SU-DHL-6 (cell line): ENCODE results near the gene GHR.

Experiments
- H2AFZ ChIP-seq: fragments of 200-600 bp; sonication (generic); 2 replicates; pipeline ENCODE4 v1.6.1; 2014; ENCODE audit warnings: low read depth, mild to moderate bottlenecking, moderate library complexity, mixed read lengths, antibody characterized with exemption, low read length; ENCODE audit not compliant: severe bottlenecking
- H3F3A ChIP-seq: fragments of 200-600 bp; shearing (Covaris generic); 2 replicates; pipeline ENCODE4 v1.6.0; 2016; ENCODE audit warnings: antibody characterized with exemption, mild to moderate bottlenecking; ENCODE audit not compliant: insufficient read depth
- H3K27ac ChIP-seq: fragments of 200-600 bp; sonication (generic); 2 replicates; pipeline ENCODE4 v1.5.1; 2016; ENCODE audit warnings: low read depth, mild to moderate bottlenecking, low read length, moderate library complexity, mixed read lengths
- H3K27me3 ChIP-seq: fragments of 200-600 bp; sonication (generic), shearing (Covaris generic); 2 replicates; pipeline ENCODE4 v1.6.0; 2014; ENCODE audit warnings: mild to moderate bottlenecking, low read length
- H3K36me3 ChIP-seq: fragments of 200-600 bp; sonication (generic); 2 replicates; pipeline ENCODE4 v1.6.1; 2014; ENCODE audit warnings: mild to moderate bottlenecking, low read length, mixed read lengths
- H3K4me2 ChIP-seq: fragments of 300-600, 200-600 bp; shearing (Covaris generic), sonication (generic); 2 replicates; pipeline ENCODE4 v1.6.0; 2014; ENCODE audit warnings: low read length, low read depth, mild to moderate bottlenecking; ENCODE audit not compliant: poor library complexity, severe bottlenecking
- H3K4me3 ChIP-seq: fragments of 200-600 bp; sonication (generic); 2 replicates; pipeline ENCODE4 v1.5.1; 2014; ENCODE audit warnings: antibody characterized with exemption, low read length, mild to moderate bottlenecking, mixed read lengths; ENCODE audit not compliant: insufficient read depth, poor library complexity, severe bottlenecking
- H3K79me2 ChIP-seq: fragments of 200-600 bp; sonication (generic); 2 replicates; pipeline ENCODE4 v1.6.1; 2014; ENCODE audit warnings: mild to moderate bottlenecking, low read length, moderate library complexity; ENCODE audit not compliant: insufficient read depth
- H3K9ac ChIP-seq: fragments of 200-600 bp; sonication (generic); 2 replicates; pipeline ENCODE4 v1.7.0; 2014; ENCODE audit warnings: mild to moderate bottlenecking, low read length
- H3K9me2 ChIP-seq: fragments of 200-600 bp; sonication (generic); replicated peaks from 2 replicates; pipeline ENCODE4 v1.6.1; 2014; ENCODE audit warnings: low read length; ENCODE audit not compliant: insufficient read depth
- H3K9me3 ChIP-seq: fragments of 200-600 bp; sonication (generic); 2 replicates; pipeline ENCODE4 v1.6.1; 2014; ENCODE audit warnings: low read length, mixed read lengths; ENCODE audit not compliant: insufficient read depth
- H4K20me1 ChIP-seq: fragments of 200-600 bp; sonication (generic); 2 replicates; pipeline ENCODE4 v1.6.1; 2014; ENCODE audit warnings: low read depth, mild to moderate bottlenecking, antibody characterized with exemption, low read length, moderate library complexity, mixed read lengths
- CTCF ChIP-seq: fragments of 200-600 bp; sonication (generic); IDR thresholded peaks from one replicate; pipeline ENCODE4 v1.5.1; 2017; ENCODE audit warnings: antibody characterized with exemption, mild to moderate bottlenecking, low read length, moderate library complexity; ENCODE audit not compliant: insufficient read depth, poor library complexity, severe bottlenecking
- EZH2phosphoT487 ChIP-seq: fragments of 200-600 bp; sonication (generic), shearing (Covaris generic); conservative IDR thresholded peaks from 2 replicates; pipeline ENCODE4 v1.6.1; 2018; ENCODE audit warnings: mild to moderate bottlenecking, antibody characterized with exemption, low read length, moderate library complexity, mixed read lengths

GHR gene

DNA sequence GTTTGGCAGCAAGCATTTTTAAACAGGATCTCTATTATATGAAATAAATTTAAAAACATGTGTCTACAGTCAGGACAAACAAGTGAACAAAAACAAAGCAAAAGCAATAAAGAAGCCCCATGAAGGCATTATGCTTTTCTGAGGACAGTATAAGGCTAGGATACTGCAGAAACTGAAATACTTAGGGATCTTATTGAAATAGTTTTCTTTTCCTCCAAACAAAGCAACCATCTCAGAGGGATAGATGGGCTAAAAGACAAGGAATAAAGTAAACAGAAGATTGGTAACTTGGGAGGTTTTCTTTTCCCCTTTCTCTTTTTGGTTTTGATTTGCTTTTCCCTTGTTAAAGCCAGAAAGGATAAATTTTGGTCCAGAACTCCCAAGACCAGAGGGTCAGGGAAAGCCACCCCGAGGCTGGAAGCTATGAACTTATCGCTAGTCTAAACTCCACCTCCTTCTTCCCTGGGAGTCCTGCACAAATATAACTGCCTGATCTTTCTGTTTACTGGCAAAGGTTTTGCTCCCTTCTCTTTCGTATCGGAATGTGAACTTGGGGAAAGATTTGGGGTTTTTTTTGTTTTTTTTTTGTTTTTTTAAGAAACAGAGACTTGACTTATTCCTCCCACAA is 164.0 kb downstream of the GHR start:
- Histone ChIP-seq H3K9me3 (no peaks in the 10 kb centered on the region), H3K27me3 (no peaks in the 10 kb centered on the region), H3K9me2 (no peaks in the 10 kb centered on the region), H4K20me1 (no peaks in the 10 kb centered on the region), H2AFZ (no peak overlapping the region), H3K4me2 (no peak overlapping the region), H3F3A (no peaks in the 10 kb centered on the region), H3K27ac (no peak overlapping the region), H3K4me3 (no peak overlapping the region), H3K9ac (no peak overlapping the region), H3K36me3 (no peaks in the 10 kb centered on the region), H3K79me2 (no peaks in the 10 kb centered on the region)
- TF ChIP-seq EZH2phosphoT487 (no peak), CTCF (no peak)

DNA sequence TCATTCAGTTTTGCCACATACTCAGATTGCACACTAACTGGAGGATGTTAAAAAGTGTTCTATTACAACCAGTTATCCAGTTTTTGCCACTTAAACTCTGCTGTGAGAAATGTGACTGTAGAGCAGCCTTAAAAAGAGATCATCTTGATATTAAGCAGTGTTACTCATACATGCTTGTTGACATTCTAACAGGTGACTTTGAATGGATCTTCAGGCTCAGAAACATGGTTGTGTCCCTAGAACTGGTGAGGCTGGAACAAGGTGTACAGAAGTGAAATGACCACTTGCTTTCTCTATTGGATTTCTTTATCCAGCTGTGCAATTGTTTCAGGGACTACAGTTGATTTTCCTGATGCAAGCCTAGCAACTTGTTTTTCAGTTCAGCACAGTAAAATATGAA is 167.3 kb downstream of the GHR start:
- Histone ChIP-seq H3K9me2 (no peaks in the 10 kb centered on the region), H3K27me3 (no peaks in the 10 kb centered on the region), H3K9ac (no peak overlapping the region), H3K4me2 (no peak overlapping the region), H3K36me3 (no peaks in the 10 kb centered on the region), H3K79me2 (no peaks in the 10 kb centered on the region), H3K4me3 (no peak overlapping the region), H2AFZ (no peak overlapping the region), H3K27ac (no peak overlapping the region), H3K9me3 (no peaks in the 10 kb centered on the region), H4K20me1 (no peaks in the 10 kb centered on the region), H3F3A (no peaks in the 10 kb centered on the region)
- TF ChIP-seq EZH2phosphoT487 (no peak), CTCF (no peak)

GRCh38 chr5:42591015-42591414 is 167.8 kb downstream of the GHR start:
- Histone ChIP-seq H2AFZ (no peak overlapping the region), H3K79me2 (no peaks in the 10 kb centered on the region), H3K4me3 (no peak overlapping the region), H3K36me3 (no peaks in the 10 kb centered on the region), H3K9me2 (no peaks in the 10 kb centered on the region), H3K27ac (no peak overlapping the region), H3K27me3 (no peaks in the 10 kb centered on the region), H3K9me3 (no peaks in the 10 kb centered on the region), H3F3A (no peaks in the 10 kb centered on the region), H3K9ac (no peak overlapping the region), H4K20me1 (no peaks in the 10 kb centered on the region), H3K4me2 (no peak overlapping the region)
- TF ChIP-seq EZH2phosphoT487 (no peak), CTCF (no peak)
